HL-60 (cell line): ENCODE data around the gene HLA-DPA1.

ENCODE experiments used
- DNase-seq, 2 experiments: peaks; one replicate each; pipeline ENCODE4 v3.0.0-alpha.2; 2010 to 2020; ENCODE audit warnings: low read depth in 1 of 2, low spot score in 1 of 2
- H3K27ac ChIP-seq: fragments of 250-450 bp; sonication (Bioruptor Pico); replicated peaks from 2 replicates; pipeline ENCODE4 v1.5.1; 2020; ENCODE audit warnings: mild to moderate bottlenecking, moderate library complexity
- H3K27me3 ChIP-seq: fragments of 250-450 bp; sonication (Bioruptor Pico); 2 replicates; pipeline ENCODE4 v1.5.1; 2021; ENCODE audit warnings: mild to moderate bottlenecking, moderate library complexity; ENCODE audit not compliant: insufficient read depth, poor library complexity, severe bottlenecking
- H3K4me3 ChIP-seq: replicated peaks from 2 replicates; pipeline ENCODE4 v1.5.1; 2011; ENCODE audit warnings: mild to moderate bottlenecking, control low read depth, low read length; ENCODE audit not compliant: insufficient read depth
- GABPA ChIP-seq: IDR thresholded peaks from 2 replicates; pipeline ENCODE4 v1.6.1; 2012; ENCODE audit warnings: low read depth
- POLR2AphosphoS5 ChIP-seq: IDR thresholded peaks from 2 replicates; pipeline ENCODE4 v1.6.1; 2012; ENCODE audit warnings: low read depth
- SPI1 ChIP-seq: IDR thresholded peaks from 2 replicates; pipeline ENCODE4 v1.6.1; 2012; ENCODE audit warnings: low read depth, mild to moderate bottlenecking, borderline replicate concordance
- TF ChIP-seq, protein P1 (sequence below): IDR thresholded peaks from one replicate; pipeline ENCODE4 v1.5.1; 2011; ENCODE audit warnings: low read length, control low read depth, inconsistent platforms; ENCODE audit not compliant: insufficient read depth
- TF ChIP-seq, protein P2 (sequence below): IDR thresholded peaks from 2 replicates; pipeline ENCODE4 v1.6.1; 2012; ENCODE audit warnings: low read depth; ENCODE audit not compliant: insufficient replicate concordance

The HLA-DPA1 gene

DNA sequence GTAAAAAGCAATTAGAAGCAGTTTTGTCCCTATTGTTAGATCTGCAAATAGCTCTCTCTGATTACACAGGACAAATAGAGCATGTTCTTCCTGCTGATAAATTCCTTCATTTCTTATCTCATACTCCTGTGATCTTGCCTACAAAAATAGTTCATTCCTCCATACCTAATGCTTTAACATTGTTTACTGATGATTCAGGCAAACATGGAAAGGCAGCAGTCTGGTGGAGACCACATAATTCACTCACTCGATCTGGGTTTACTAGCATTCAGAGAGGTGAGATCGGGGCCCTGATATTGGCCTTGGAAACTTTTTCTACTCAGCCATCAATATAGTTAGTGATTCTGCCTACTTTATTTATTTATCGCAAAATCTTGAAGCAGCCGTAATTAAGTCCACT lies 20.2 kb downstream of the HLA-DPA1 start:
- Histone ChIP-seq H3K27ac (no peak overlapping the region), H3K4me3 (no peak overlapping the region), H3K27me3 (no peaks in the 10 kb centered on the region)
- no peak for TF ChIP-seq GABPA
- no peak for TF ChIP-seq SPI1
- TF ChIP-seq, protein P1, sequence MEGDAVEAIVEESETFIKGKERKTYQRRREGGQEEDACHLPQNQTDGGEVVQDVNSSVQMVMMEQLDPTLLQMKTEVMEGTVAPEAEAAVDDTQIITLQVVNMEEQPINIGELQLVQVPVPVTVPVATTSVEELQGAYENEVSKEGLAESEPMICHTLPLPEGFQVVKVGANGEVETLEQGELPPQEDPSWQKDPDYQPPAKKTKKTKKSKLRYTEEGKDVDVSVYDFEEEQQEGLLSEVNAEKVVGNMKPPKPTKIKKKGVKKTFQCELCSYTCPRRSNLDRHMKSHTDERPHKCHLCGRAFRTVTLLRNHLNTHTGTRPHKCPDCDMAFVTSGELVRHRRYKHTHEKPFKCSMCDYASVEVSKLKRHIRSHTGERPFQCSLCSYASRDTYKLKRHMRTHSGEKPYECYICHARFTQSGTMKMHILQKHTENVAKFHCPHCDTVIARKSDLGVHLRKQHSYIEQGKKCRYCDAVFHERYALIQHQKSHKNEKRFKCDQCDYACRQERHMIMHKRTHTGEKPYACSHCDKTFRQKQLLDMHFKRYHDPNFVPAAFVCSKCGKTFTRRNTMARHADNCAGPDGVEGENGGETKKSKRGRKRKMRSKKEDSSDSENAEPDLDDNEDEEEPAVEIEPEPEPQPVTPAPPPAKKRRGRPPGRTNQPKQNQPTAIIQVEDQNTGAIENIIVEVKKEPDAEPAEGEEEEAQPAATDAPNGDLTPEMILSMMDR = no peak
- TF ChIP-seq, protein P2, sequence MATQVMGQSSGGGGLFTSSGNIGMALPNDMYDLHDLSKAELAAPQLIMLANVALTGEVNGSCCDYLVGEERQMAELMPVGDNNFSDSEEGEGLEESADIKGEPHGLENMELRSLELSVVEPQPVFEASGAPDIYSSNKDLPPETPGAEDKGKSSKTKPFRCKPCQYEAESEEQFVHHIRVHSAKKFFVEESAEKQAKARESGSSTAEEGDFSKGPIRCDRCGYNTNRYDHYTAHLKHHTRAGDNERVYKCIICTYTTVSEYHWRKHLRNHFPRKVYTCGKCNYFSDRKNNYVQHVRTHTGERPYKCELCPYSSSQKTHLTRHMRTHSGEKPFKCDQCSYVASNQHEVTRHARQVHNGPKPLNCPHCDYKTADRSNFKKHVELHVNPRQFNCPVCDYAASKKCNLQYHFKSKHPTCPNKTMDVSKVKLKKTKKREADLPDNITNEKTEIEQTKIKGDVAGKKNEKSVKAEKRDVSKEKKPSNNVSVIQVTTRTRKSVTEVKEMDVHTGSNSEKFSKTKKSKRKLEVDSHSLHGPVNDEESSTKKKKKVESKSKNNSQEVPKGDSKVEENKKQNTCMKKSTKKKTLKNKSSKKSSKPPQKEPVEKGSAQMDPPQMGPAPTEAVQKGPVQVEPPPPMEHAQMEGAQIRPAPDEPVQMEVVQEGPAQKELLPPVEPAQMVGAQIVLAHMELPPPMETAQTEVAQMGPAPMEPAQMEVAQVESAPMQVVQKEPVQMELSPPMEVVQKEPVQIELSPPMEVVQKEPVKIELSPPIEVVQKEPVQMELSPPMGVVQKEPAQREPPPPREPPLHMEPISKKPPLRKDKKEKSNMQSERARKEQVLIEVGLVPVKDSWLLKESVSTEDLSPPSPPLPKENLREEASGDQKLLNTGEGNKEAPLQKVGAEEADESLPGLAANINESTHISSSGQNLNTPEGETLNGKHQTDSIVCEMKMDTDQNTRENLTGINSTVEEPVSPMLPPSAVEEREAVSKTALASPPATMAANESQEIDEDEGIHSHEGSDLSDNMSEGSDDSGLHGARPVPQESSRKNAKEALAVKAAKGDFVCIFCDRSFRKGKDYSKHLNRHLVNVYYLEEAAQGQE = no peak
- no peak for TF ChIP-seq POLR2AphosphoS5
- DNase-seq = no peak

DNA sequence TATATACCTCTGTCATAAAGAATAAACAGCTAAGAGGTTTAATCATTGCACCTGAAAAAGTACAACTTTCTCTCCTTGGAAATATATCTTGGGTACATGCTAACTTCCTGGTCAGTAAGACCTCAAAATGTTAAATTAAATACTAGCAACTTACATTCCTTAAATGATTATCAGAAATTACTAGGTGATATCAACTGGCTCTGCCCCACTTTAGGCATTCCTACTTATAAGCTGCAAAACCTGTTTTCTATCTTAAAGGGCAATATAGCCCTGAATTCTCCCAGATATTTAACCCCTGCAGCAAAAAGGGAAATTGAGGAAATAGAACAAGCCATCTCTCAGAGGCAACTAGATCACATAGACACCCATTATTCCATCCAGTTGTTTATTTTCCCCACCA lies 20.8 kb downstream of the HLA-DPA1 start:
- TF ChIP-seq POLR2AphosphoS5 (no peak), SPI1 (no peak), GABPA (no peak)
- TF ChIP-seq, protein P1 = no peak
- TF ChIP-seq, protein P2 = no peak
- Histone ChIP-seq H3K27ac (no peak overlapping the region), H3K27me3 (no peaks in the 10 kb centered on the region), H3K4me3 (no peak overlapping the region)
- DNase-seq = no peak

DNA sequence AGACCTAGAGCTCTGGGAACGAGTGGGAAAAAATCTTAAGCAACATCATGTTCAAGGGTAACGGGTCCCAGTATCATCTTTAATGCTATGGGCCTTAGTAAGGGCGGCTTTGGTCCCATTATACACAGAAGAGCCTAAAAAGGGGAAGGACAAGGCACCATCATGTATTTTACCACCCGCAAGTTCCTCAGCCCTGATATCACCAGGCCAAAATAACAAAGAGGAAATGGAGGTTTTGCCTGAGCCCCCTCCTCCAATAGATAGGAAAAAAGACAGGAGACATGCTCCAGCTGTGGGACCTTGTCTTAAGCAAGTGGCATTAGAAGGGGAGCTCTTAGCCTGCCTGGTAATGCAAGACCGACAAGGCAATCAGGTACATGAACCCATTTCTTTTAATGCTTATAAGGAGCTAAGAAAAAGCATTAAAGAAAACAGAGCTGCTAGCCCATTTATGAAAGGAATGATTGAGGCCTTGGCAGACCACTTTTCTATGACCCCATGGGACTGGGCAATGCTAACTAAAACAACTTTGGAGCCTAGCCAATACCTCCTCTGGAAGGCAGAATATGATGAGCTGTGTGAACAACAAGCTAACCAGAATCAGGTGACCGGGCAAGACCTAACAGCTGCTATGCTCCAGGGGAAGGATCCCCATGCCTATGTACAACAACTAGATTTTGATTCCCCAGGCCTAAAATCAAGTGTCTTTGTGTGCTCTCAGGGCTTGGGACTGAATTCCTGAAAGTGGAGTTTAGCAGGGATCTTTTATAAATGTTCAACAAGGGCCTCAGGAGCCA lies 23.2 kb downstream of the HLA-DPA1 start:
- Histone ChIP-seq H3K27ac (no peak overlapping the region), H3K27me3 (no peaks in the 10 kb centered on the region), H3K4me3 (no peak overlapping the region)
- peak in 1 of 2 experiments; percentile 50 for DNase-seq
- peak; percentile 77 for TF ChIP-seq SPI1
- TF ChIP-seq, protein P2 = no peak
